ENCODE measurements around the gene RASGRP2.

The RASGRP2 gene

GRCh38 chr11:64734811-64735724 lies 8.9 kb downstream of the RASGRP2 start:
- Histone ChIP-seq H3K9me3 (ENCODE audit: severe bottlenecking) (no peaks in the 10 kb centered on the region), H3K36me3 (no peaks in the 10 kb centered on the region)
- TF ChIP-seq CTCF (IDR thresholded peaks at IDR 0.05; ENCODE audit: low read depth, low read length): no peak

GRCh38 chr11:64731601-64732000 lies 12.3 kb downstream of the RASGRP2 start:
- H3K27me3 ChIP-seq (ENCODE audit: insufficient read depth, low read depth, severe bottlenecking): no peaks in the 10 kb centered on the region
- no peak overlapping the region for H3K4me3 ChIP-seq (ENCODE audit: low read depth, low read length)
- DNase-seq: no peak
- H3K36me3 ChIP-seq: no peaks in the 10 kb centered on the region
- no peak for TF ChIP-seq CTCF (IDR thresholded peaks at IDR 0.05; ENCODE audit: low read depth, low read length)
- no peak overlapping the region for H3K27ac ChIP-seq
- no peaks in the 10 kb centered on the region for H3K9me3 ChIP-seq (ENCODE audit: severe bottlenecking)

More at GRCh38 chr11:64734811-64735724, 8.9 kb downstream of the RASGRP2 start:
- no peak overlapping the region for H3K4me3 ChIP-seq (ENCODE audit: low read depth, low read length)
- DNase-seq: no peak
- H3K27me3 ChIP-seq (ENCODE audit: insufficient read depth, low read depth, severe bottlenecking): no peaks in the 10 kb centered on the region
- no peak overlapping the region for H3K27ac ChIP-seq

DNA sequence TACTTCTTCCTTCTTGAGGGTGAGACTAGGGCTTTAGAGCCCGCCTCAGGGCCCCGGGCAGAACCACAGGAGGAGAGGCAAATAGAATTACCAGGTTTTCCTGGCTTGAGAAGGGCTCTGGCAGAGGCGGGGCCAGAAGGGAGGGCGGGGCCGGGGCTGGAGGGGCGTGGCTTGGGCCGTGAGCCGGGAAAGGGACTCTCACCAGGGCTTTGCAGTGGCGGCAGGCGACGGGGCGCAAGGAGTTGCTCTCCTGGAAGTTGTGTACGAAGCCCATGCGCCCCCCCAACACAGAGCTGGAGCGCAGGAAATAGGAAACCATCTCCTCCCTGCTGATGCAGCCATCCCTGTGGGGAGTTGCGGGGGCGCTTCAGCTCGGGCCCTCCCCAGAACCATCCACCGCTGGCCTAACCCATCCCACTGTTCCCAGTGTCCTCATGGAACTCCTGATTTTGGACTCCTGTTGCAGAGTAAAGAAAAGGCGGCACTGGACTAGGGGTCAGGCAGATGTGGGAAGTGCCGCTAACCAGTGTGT lies 14.0 kb downstream of the RASGRP2 start:
- H3K27me3 ChIP-seq (ENCODE audit: insufficient read depth, low read depth, severe bottlenecking): no peaks in the 10 kb centered on the region
- no peak for TF ChIP-seq CTCF (IDR thresholded peaks at IDR 0.05; ENCODE audit: low read depth, low read length)
- H3K36me3 ChIP-seq: no peaks in the 10 kb centered on the region
- no peaks in the 10 kb centered on the region for H3K9me3 ChIP-seq (ENCODE audit: severe bottlenecking)
- DNase-seq: no peak
- no peak overlapping the region for H3K27ac ChIP-seq
- H3K4me3 ChIP-seq (ENCODE audit: low read depth, low read length): no peak overlapping the region

DNA sequence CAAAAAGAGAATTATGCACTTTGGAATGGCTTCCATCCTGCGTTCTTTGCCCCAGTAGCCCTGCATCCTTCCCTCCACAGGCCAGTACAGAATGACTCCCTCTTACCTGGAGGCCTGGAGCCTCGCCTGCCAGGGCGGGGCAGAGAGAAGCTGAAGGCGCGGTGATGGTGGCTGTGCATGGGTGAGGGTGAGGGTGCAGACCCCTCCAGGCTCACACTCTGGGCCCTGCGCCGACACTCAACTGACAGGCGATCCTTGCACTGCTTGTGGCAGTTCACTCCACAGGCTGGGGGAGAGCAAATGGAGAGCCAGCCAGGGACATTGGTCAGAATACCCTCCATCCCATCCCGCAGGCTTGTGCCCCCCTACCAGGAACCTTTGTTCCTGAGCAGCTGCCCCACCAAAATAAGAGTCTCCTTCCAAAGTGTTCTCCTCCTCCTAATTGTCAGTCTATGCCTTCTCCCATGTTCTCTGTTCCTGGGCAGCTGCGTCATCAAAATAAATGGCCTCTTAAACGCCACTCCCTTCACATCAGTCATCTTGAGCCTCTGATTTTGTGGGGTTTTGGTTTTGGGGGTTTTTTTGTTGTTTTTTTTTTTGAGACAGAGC lies 15.1 kb downstream of the RASGRP2 start:
- no peak for DNase-seq
- H3K36me3 ChIP-seq: no peaks in the 10 kb centered on the region
- no peaks in the 10 kb centered on the region for H3K27me3 ChIP-seq (ENCODE audit: insufficient read depth, low read depth, severe bottlenecking)
- H3K27ac ChIP-seq: no peak overlapping the region
- no peaks in the 10 kb centered on the region for H3K9me3 ChIP-seq (ENCODE audit: severe bottlenecking)
- no peak for TF ChIP-seq CTCF (IDR thresholded peaks at IDR 0.05; ENCODE audit: low read depth, low read length)
- H3K4me3 ChIP-seq (ENCODE audit: low read depth, low read length): no peak overlapping the region

GRCh38 chr11:64726867-64727530 lies 16.9 kb downstream of the RASGRP2 start:
- Histone ChIP-seq H3K4me3 (ENCODE audit: low read depth, low read length) (no peak overlapping the region), H3K27ac (no peak overlapping the region), H3K9me3 (ENCODE audit: severe bottlenecking) (no peaks in the 10 kb centered on the region), H3K27me3 (ENCODE audit: insufficient read depth, low read depth, severe bottlenecking) (peaks cover 5% of the 10 kb centered on the region), H3K36me3 (no peaks in the 10 kb centered on the region)
- no peak for DNase-seq
- TF ChIP-seq CTCF (IDR thresholded peaks at IDR 0.05; ENCODE audit: low read depth, low read length): no peak

Measured in WERI-Rb-1 (cell line).